KMS-11 (cell line): ENCODE measurements around the gene CNDP1.

Source experiments
- H2AFZ ChIP-seq: fragments of 200-600 bp; sonication (generic); 2 replicates; pipeline ENCODE4 v1.6.1; 2016; ENCODE audit warnings: antibody characterized with exemption, mixed run types, low read depth
- H3K27ac ChIP-seq: fragments of 200-600 bp; sonication (generic); 2 replicates; pipeline ENCODE4 v1.6.1; 2016; ENCODE audit warnings: mild to moderate bottlenecking, mixed run types
- H3K27me3 ChIP-seq: fragments of 200-600 bp; sonication (generic); 2 replicates; pipeline ENCODE4 v1.6.1; 2017; ENCODE audit warnings: mild to moderate bottlenecking, low read depth, mixed run types, moderate library complexity; ENCODE audit not compliant: insufficient read depth
- H3K36me3 ChIP-seq: fragments of 200-600 bp; sonication (generic); 2 replicates; pipeline ENCODE4 v1.6.1; 2017; ENCODE audit warnings: mild to moderate bottlenecking, mixed run types; ENCODE audit not compliant: insufficient read depth
- H3K4me1 ChIP-seq: fragments of 200-600 bp; sonication (generic); 2 replicates; pipeline ENCODE4 v1.6.1; 2016; ENCODE audit warnings: mild to moderate bottlenecking, low read depth, mixed run types; ENCODE audit not compliant: poor library complexity, severe bottlenecking
- H3K4me2 ChIP-seq: fragments of 200-600 bp; sonication (generic); 2 replicates; pipeline ENCODE4 v1.7.0; 2016; ENCODE audit warnings: mild to moderate bottlenecking, mixed run types
- H3K4me3 ChIP-seq: fragments of 200-600 bp; sonication (generic); IDR thresholded peaks from 2 replicates; pipeline ENCODE4 v1.6.1; 2017; ENCODE audit warnings: low read depth, low read length, mixed read lengths; ENCODE audit not compliant: insufficient read depth
- H3K79me2 ChIP-seq: fragments of 200-600 bp; sonication (generic); 2 replicates; pipeline ENCODE4 v1.6.1; 2016; ENCODE audit warnings: low read depth, mixed run types; ENCODE audit not compliant: insufficient read depth
- H3K9ac ChIP-seq: fragments of 200-600 bp; sonication (generic); 2 replicates; pipeline ENCODE4 v1.6.1; 2016; ENCODE audit warnings: mild to moderate bottlenecking, mixed run types
- H4K20me1 ChIP-seq: fragments of 200-600 bp; sonication (generic); 2 replicates; pipeline ENCODE4 v1.6.1; 2016; ENCODE audit warnings: mild to moderate bottlenecking, mixed run types; ENCODE audit not compliant: insufficient read depth
- TF ChIP-seq, protein P1 (sequence below): fragments of 200-600 bp; sonication (generic); conservative IDR thresholded peaks from 2 replicates; pipeline ENCODE4 v1.6.1; 2017; ENCODE audit warnings: low read depth, mild to moderate bottlenecking, antibody characterized with exemption, low read length, moderate library complexity, mixed read lengths

The CNDP1 gene

DNA sequence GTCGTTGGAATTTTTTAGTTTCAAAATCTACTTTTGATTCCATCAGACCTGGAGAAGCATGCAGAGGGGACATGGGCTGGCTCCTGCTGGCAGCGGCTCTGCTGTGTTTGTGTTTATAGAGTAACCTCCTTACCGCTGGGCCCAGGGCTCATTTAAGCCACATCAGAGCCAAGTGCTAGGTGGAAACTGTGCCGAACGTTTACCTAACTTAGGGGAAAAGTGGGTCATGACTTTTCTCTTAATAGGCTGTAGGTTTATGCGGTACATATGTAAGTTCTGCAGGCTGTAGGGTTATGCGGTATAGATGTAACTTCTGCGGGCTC lies 20.5 kb upstream of the CNDP1 start:
- Histone ChIP-seq H2AFZ (no peak overlapping the region), H3K9ac (no peak overlapping the region), H3K79me2 (peaks cover 42% of the 10 kb centered on the region; the same call in 1 of the 2 replicates), H3K27me3 (no peaks in the 10 kb centered on the region), H3K4me3 (no peak overlapping the region), H3K4me1 (peaks cover 11% of the 10 kb centered on the region), H3K4me2 (no peak overlapping the region), H4K20me1 (no peaks in the 10 kb centered on the region), H3K36me3 (peaks cover 58% of the 10 kb centered on the region; the same call in 1 of the 2 replicates), H3K27ac (no peak overlapping the region)
- TF ChIP-seq, protein P1, sequence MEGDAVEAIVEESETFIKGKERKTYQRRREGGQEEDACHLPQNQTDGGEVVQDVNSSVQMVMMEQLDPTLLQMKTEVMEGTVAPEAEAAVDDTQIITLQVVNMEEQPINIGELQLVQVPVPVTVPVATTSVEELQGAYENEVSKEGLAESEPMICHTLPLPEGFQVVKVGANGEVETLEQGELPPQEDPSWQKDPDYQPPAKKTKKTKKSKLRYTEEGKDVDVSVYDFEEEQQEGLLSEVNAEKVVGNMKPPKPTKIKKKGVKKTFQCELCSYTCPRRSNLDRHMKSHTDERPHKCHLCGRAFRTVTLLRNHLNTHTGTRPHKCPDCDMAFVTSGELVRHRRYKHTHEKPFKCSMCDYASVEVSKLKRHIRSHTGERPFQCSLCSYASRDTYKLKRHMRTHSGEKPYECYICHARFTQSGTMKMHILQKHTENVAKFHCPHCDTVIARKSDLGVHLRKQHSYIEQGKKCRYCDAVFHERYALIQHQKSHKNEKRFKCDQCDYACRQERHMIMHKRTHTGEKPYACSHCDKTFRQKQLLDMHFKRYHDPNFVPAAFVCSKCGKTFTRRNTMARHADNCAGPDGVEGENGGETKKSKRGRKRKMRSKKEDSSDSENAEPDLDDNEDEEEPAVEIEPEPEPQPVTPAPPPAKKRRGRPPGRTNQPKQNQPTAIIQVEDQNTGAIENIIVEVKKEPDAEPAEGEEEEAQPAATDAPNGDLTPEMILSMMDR: no peak

DNA sequence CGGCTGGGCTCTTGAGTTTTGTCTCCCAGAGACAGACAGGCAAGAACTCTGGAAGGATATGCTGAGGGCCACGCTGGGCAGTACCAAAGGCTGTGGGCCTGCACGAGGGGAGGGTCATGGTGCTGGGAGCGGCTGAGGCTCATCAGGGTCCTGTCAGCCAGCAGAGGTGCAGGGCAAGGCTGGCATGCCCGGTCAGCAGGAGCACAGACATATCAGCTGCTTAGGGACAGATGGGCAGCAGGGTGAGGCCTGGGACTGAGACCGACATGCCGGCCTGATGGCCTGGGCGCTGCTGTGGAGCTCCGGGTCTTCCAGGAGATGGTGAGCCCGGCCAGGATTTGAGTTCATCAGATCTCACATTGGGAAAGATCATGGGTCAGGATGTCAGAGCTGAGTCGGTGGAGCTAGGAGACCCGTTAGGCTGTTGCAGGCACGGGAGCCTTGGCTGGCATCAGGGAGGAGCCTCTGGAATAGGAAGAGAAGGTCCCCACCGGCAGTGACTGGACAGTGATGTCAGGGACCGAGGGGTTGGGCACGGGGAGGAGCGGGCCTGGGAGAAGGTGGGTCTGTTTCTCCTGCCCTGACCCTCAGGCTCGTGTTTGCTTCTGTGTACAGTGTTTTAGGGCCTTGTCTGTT lies 19.3 kb upstream of the CNDP1 start:
- H3K4me1 ChIP-seq: peaks cover 11% of the 10 kb centered on the region
- no peaks in the 10 kb centered on the region for H4K20me1 ChIP-seq
- no peaks in the 10 kb centered on the region for H3K27me3 ChIP-seq
- TF ChIP-seq, protein P1: no peak
- H3K4me3 ChIP-seq: no peak overlapping the region
- H2AFZ ChIP-seq: no peak overlapping the region
- no peak overlapping the region; the same call in 1 of the 2 replicates for H3K27ac ChIP-seq
- no peak overlapping the region for H3K4me2 ChIP-seq
- H3K9ac ChIP-seq: no peak overlapping the region
- H3K79me2 ChIP-seq: peaks cover 30% of the 10 kb centered on the region; the same call in 1 of the 2 replicates
- H3K36me3 ChIP-seq: peaks cover 59% of the 10 kb centered on the region; the same call in 1 of the 2 replicates

DNA sequence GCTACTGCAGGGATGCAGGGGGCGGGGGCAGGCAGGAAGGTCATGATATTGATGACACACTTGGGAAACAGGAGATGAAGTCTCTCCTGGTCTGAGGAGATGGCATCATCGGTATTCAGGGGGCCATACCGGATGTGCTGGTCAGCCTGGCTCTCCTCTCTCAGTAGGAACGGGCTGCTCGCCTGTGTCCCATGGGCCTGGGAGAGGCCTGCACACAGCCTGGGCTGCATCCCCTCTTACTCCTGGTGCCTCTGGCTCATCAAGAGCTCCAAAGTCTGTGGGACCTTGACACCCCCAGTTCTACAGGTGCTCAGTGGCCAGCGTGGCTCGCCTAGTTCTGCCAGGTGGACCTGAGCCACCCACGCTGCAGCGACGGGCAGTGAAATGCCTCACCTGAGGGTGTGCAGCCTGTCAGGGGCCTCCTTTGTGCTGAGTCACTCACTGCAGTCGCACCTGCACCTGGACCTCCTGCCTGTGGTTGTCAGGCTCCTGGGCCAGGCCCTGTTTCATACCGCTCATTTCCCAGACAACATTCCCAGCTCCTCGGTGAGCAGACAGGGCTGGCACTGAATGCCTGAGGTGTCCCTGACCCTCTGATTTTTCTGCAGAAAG lies 18.6 kb upstream of the CNDP1 start:
- H4K20me1 ChIP-seq: no peaks in the 10 kb centered on the region
- H3K4me3 ChIP-seq: no peak overlapping the region
- H3K27me3 ChIP-seq: no peaks in the 10 kb centered on the region
- peaks cover 26% of the 10 kb centered on the region; the same call in 1 of the 2 replicates for H3K79me2 ChIP-seq
- no peak overlapping the region for H3K4me2 ChIP-seq
- H3K9ac ChIP-seq: no peak overlapping the region
- peaks cover 63% of the 10 kb centered on the region; the same call in 1 of the 2 replicates for H3K36me3 ChIP-seq
- TF ChIP-seq, protein P1: no peak
- H3K27ac ChIP-seq: no peak overlapping the region; the same call in 1 of the 2 replicates
- no peak overlapping the region for H2AFZ ChIP-seq
- peaks cover 11% of the 10 kb centered on the region for H3K4me1 ChIP-seq

DNA sequence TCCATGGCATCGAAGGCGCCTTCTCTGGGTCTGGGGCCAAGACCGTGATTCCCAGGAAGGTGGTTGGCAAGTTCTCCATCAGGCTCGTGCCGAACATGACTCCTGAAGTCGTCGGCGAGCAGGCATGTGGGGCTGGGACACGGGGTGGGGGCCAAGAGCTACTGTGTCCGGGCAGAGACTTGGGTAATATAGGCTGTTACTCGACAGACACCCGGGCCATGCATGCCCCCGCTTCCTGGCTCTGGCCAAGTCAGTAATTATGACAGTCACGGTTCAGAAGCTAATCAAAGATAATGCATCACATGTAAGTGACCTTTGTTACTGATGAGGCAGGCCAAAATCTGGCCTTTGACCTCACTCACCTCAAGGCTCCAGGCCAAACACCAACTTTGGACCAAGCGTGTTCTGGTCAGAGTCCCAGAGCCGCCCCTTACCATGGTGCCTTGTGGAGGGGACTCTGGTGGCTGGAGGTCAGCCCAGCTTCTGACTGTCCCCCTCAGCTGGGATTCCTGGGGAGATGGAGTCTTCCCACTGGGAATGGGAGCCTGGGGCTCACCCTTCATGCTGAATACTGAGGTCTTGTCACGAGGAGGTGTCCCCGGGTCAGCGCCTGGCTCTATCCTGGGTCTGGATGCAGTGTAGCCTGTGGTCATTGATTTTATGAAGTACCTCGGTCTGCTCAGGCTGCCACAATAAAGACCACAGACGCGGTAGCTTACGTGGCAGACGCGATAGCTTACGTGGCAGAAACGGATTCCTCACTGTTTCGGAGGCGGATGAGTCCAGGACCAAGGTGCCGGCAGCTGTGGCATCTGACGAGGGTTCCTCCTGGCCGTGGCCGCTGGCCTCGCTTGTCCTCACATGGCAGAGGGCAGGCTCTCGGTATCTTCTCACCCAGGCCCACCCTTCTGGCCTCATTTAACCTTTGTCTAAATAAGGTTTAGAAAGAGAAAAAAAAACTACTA lies 17.7 kb upstream of the CNDP1 start:
- Histone ChIP-seq H3K4me2 (no peak overlapping the region), H2AFZ (no peak overlapping the region), H4K20me1 (no peaks in the 10 kb centered on the region), H3K27me3 (no peaks in the 10 kb centered on the region), H3K27ac (no peak overlapping the region; the same call in 1 of the 2 replicates), H3K36me3 (peaks cover 55% of the 10 kb centered on the region; the same call in 1 of the 2 replicates), H3K9ac (no peak overlapping the region), H3K4me1 (peaks cover 11% of the 10 kb centered on the region), H3K4me3 (no peak overlapping the region), H3K79me2 (peaks cover 26% of the 10 kb centered on the region; the same call in 1 of the 2 replicates)
- TF ChIP-seq, protein P1: no peak
